CD4-positive, alpha-beta T cell (primary cell): ENCODE results near the gene HMCN1. TPM values are rescaled to one million over a fixed set of nuclear protein-coding genes. Genes with fewer than 3 reads are reported as not detected.

ENCODE experiments used
- ATAC-seq: fragments of 200-7000 bp; cut with Tn5 transposase; one replicate; pipeline ENCODE4 v1.10.0; 2022; ENCODE audit warnings: mild to moderate bottlenecking; ENCODE audit not compliant: poor library complexity
- CTCF ChIA-PET: fragments of 350-600 bp; sonication (Branson Sonifier 250); formaldehyde crosslinking; loops from one replicate; lab custom pipeline; 2021; ENCODE audit warnings: antibody characterized with exemption, inconsistent platforms; lab: Charles Lee
- POLR2A ChIA-PET: fragments of 350-600 bp; sonication (Branson Sonifier 250); formaldehyde crosslinking; loops from one replicate; lab custom pipeline; 2021; ENCODE audit warnings: antibody characterized with exemption, inconsistent platforms; lab: Charles Lee
- DNase-seq, 14 experiments: peaks; one replicate each; pipeline ENCODE4 v3.0.0-alpha.2; 2013 to 2020; ENCODE audit warnings: mixed read lengths in 2 of 14
- H3K27ac ChIP-seq, 2 donors: one replicate each; pipeline versions ENCODE4 v1.5.1 to v1.7.0; 2013; ENCODE audit warnings: low read length in 2 of 2, low read depth in 1 of 2, mild to moderate bottlenecking in 1 of 2
- H3K27me3 ChIP-seq, 2 experiments: 1 replicate in 1 of 2; 2 replicates in 1 of 2; pipeline versions ENCODE4 v1.6.1 to v1.7.0; 2013; ENCODE audit warnings: low read length in 2 of 2, control low read depth in 1 of 2, mild to moderate bottlenecking in 1 of 2, moderate library complexity in 1 of 2; ENCODE audit not compliant: insufficient read depth in 2 of 2, control insufficient read depth in 1 of 2
- H3K36me3 ChIP-seq: one replicate; pipeline ENCODE4 v1.6.1; 2013; ENCODE audit warnings: low read length, control low read depth; ENCODE audit not compliant: insufficient read depth
- H3K4me1 ChIP-seq: one replicate; pipeline ENCODE4 v1.6.1; 2013; ENCODE audit warnings: low read length, control low read depth; ENCODE audit not compliant: insufficient read depth
- H3K4me3 ChIP-seq: one replicate; pipeline ENCODE4 v1.5.1; 2013; ENCODE audit warnings: mild to moderate bottlenecking, low read length, moderate library complexity
- H3K9me3 ChIP-seq, 2 experiments: 1 replicate in 1 of 2; 2 replicates in 1 of 2; pipeline versions ENCODE4 v1.6.1 to v1.7.0; 2013; ENCODE audit warnings: low read length in 2 of 2, mild to moderate bottlenecking in 2 of 2, control low read depth in 1 of 2, moderate library complexity in 1 of 2; ENCODE audit not compliant: control insufficient read depth in 1 of 2, insufficient read depth in 1 of 2
- H3K27ac Mint-ChIP-seq: one replicate; pipeline ENCODE4 v1.8.0; 2020; ENCODE audit warnings: mixed read lengths
- H3K27me3 Mint-ChIP-seq: one replicate; pipeline ENCODE4 v1.8.0; 2021; ENCODE audit warnings: mixed read lengths
- H3K36me3 Mint-ChIP-seq: one replicate; pipeline ENCODE4 v1.8.0; 2021; ENCODE audit warnings: low read depth, mixed read lengths
- H3K4me1 Mint-ChIP-seq: one replicate; pipeline ENCODE4 v1.8.0; 2021; ENCODE audit warnings: low read depth, mixed read lengths
- H3K4me3 Mint-ChIP-seq: one replicate; pipeline ENCODE4 v1.8.0; 2020; ENCODE audit warnings: mild to moderate bottlenecking, mixed read lengths
- H3K9me3 Mint-ChIP-seq: one replicate; pipeline ENCODE4 v1.8.0; 2020; ENCODE audit warnings: mixed read lengths
- intact Hi-C, 2 experiments: fragments of 100-400 bp; cut with DNase I in 1 of 2; cut with micrococcal nuclease in 1 of 2; formaldehyde crosslinking; loops; one replicate each; pipeline versions ENCODE4 v1.15.1 to v1.9.0; 2023 to 2025; cut with DNase I, micrococcal nuclease
- total RNA-seq, 174 experiments: library from RNA in 2 of 174; stranded (reverse) in 2 of 174; gene quantifications; one replicate each; pipeline ENCODE4 v1.2.3 and lab custom pipeline; 2021 to 2026
- TF ChIP-seq, protein P1 (sequence below): fragments of 200-600 bp; IDR thresholded peaks from one replicate; pipeline ENCODE4 v1.8.0; 2022; ENCODE audit warnings: antibody characterized with exemption, mild to moderate bottlenecking

Gene HMCN1
- total RNA-seq, 2 experiments from 2014 or later = 0.14 TPM

DNA sequence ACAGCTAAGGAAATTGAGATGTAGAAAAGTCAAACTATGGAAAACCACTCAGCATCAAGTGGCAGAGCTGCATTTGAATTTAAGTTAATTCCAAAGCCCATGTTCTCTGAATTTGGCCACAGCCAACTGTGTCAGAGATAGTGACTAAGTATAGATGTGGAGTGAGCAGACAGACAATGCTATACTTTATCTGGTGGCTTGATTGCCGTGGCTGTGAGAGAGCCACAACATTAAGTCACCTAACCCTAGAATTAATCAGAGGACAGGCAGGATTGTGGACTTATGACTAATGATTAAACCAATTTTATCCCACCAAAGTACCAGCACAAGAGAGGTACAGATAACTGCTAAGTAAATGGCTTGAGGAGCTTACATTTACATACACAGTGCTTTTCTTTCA, 431.1 kb downstream of the HMCN1 start:
- H3K4me3 ChIP-seq = no peak overlapping the region
- DNase-seq (no peak), ATAC-seq (no peak)
- peaks cover 0 to 6% of the 10 kb centered on the region in 2 experiments for H3K9me3 ChIP-seq
- Mint-ChIP-seq H3K9me3 (no peaks in the 10 kb centered on the region), H3K4me3 (no peak overlapping the region), H3K27ac (no peak overlapping the region), H3K4me1 (no peaks in the 10 kb centered on the region), H3K36me3 (no peaks in the 10 kb centered on the region), H3K27me3 (peaks cover 54% of the 10 kb centered on the region)
- H3K27ac ChIP-seq = no peak overlapping the region
- ChIA-PET CTCF (no interaction called here), POLR2A (no interaction called here)
- no peaks in the 10 kb centered on the region for H3K27me3 ChIP-seq
- intact Hi-C loops = no loop called here
- TF ChIP-seq, protein P1, sequence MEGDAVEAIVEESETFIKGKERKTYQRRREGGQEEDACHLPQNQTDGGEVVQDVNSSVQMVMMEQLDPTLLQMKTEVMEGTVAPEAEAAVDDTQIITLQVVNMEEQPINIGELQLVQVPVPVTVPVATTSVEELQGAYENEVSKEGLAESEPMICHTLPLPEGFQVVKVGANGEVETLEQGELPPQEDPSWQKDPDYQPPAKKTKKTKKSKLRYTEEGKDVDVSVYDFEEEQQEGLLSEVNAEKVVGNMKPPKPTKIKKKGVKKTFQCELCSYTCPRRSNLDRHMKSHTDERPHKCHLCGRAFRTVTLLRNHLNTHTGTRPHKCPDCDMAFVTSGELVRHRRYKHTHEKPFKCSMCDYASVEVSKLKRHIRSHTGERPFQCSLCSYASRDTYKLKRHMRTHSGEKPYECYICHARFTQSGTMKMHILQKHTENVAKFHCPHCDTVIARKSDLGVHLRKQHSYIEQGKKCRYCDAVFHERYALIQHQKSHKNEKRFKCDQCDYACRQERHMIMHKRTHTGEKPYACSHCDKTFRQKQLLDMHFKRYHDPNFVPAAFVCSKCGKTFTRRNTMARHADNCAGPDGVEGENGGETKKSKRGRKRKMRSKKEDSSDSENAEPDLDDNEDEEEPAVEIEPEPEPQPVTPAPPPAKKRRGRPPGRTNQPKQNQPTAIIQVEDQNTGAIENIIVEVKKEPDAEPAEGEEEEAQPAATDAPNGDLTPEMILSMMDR = no peak
- H3K36me3 ChIP-seq = no peaks in the 10 kb centered on the region
- H3K4me1 ChIP-seq = no peaks in the 10 kb centered on the region

DNA sequence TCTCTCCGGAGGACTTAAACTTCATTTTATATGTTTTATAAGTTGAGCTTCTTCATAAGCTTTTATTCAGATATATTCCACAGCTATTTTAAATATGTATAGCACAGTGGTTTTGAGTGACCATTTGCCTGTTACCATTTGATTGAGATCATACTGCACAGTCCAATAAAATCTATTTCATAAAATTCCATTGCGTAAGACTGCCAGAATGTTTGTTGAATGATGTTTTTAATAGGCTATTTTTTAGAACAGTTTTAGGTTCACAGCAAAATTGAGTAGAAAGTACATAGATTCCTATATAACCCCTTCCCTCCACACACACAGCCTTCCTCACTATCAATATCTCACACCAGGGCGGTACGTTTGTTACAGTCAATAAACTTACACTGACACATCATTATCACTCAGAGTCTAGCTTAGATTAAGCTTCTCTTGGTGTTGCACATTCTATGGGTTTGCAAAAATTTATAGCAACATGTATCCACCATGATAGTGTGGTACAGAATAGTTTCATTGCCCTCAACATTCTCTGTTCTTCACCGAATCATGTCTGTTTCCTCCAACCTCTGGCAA, 433.0 kb downstream of the HMCN1 start:
- POLR2A ChIA-PET = no interaction called here
- H3K36me3 Mint-ChIP-seq = no peaks in the 10 kb centered on the region

DNA sequence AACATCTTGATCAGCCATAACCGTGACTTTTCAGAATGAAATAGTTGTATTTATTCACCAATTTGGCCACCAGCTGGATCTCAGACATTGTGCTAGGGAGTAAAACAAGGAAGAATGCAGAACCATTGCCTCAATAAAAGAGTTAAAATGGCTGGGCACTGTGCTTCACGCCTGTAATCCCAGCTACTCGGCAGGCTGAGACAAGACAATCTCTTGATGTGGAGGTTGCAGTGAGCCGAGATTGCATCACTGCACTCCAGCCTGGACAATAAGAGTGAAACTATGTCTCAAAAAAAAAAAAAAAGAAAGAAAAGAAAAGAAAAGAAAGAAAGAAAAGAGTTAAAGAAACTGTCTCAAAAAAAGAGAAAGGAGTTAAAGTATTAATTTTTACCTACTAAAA, 441.4 kb downstream of the HMCN1 start:
- Histone ChIP-seq H3K27ac (no peak overlapping the region), H3K9me3 (no peaks in the 10 kb centered on the region), H3K27me3 (no peaks in the 10 kb centered on the region), H3K4me3 (no peak overlapping the region), H3K36me3 (no peaks in the 10 kb centered on the region), H3K4me1 (no peaks in the 10 kb centered on the region)
- Mint-ChIP-seq H3K4me1 (no peaks in the 10 kb centered on the region), H3K4me3 (no peak overlapping the region), H3K36me3 (no peaks in the 10 kb centered on the region), H3K27me3 (peaks cover 31% of the 10 kb centered on the region), H3K27ac (no peak overlapping the region), H3K9me3 (no peaks in the 10 kb centered on the region)
- intact Hi-C loops = no loop called here
- ChIA-PET POLR2A (no interaction called here), CTCF (no interaction called here)
- no peak for DNase-seq
- no peak for ATAC-seq
- TF ChIP-seq, protein P1 = no peak

More for the DNA sequence above, 433.0 kb downstream of the HMCN1 start:
- CTCF ChIA-PET = no interaction called here
- Histone ChIP-seq H3K4me1 (no peaks in the 10 kb centered on the region), H3K27me3 (no peaks in the 10 kb centered on the region), H3K4me3 (no peak overlapping the region), H3K36me3 (no peaks in the 10 kb centered on the region), H3K9me3 (peaks cover 0 to 6% of the 10 kb centered on the region in 2 experiments), H3K27ac (no peak overlapping the region)
- H3K4me3 Mint-ChIP-seq = no peak overlapping the region
- ATAC-seq = no peak
- H3K27ac Mint-ChIP-seq = no peak overlapping the region
- H3K9me3 Mint-ChIP-seq = no peaks in the 10 kb centered on the region
- H3K4me1 Mint-ChIP-seq = no peaks in the 10 kb centered on the region
- TF ChIP-seq, protein P1 = no peak
- no peak for DNase-seq
- H3K27me3 Mint-ChIP-seq = peaks cover 62% of the 10 kb centered on the region
- intact Hi-C loops = no loop called here
